Measurements from ENCODE around the gene UROS.

The UROS gene

GRCh38 chr10:125783957-125784356 is 39.1 kb downstream of the UROS start:
- H3K9me3 ChIP-seq (ENCODE audit: insufficient read depth, low read length, severe bottlenecking), result no peaks in the 10 kb centered on the region
- no peaks in the 10 kb centered on the region for H3K27me3 ChIP-seq (ENCODE audit: insufficient read depth, low read length, poor library complexity)
- no peak overlapping the region for H3K4me2 ChIP-seq (ENCODE audit: insufficient read depth, low read length)
- H4K20me1 ChIP-seq (ENCODE audit: insufficient read depth, low read length), result no peaks in the 10 kb centered on the region
- no peak overlapping the region for H3K27ac ChIP-seq (ENCODE audit: low read length)
- H3K36me3 ChIP-seq (ENCODE audit: insufficient read depth, low read length), result peaks cover 10% of the 10 kb centered on the region
- no peak for TF ChIP-seq EZH2 (IDR thresholded peaks at IDR 0.05; ENCODE audit: borderline replicate concordance, low read depth, low read length, severe bottlenecking)
- TF ChIP-seq CTCF (IDR thresholded peaks at IDR 0.05; ENCODE audit: borderline replicate concordance, extremely low read depth, low read length, poor library complexity, severe bottlenecking), result no peak
- no peak overlapping the region for H2AFZ ChIP-seq (ENCODE audit: low read depth, low read length)
- no peaks in the 10 kb centered on the region for H3K4me1 ChIP-seq (ENCODE audit: insufficient read depth, low read length)
- no peak for ATAC-seq (ENCODE audit: insufficient read depth, low read depth)
- H3K79me2 ChIP-seq (ENCODE audit: insufficient read depth, low read length), result no peaks in the 10 kb centered on the region
- H3K4me3 ChIP-seq (ENCODE audit: low read depth in 1 of 2, low read length in 2 of 2), result no peak overlapping the region
- no peak for DNase-seq
- H3K9ac ChIP-seq (ENCODE audit: low read depth, low read length), result no peak overlapping the region

GRCh38 chr10:125783408-125783807 is 39.6 kb downstream of the UROS start:
- ATAC-seq (ENCODE audit: insufficient read depth, low read depth) (no peak), DNase-seq (no peak)
- H3K79me2 ChIP-seq (ENCODE audit: insufficient read depth, low read length), result no peaks in the 10 kb centered on the region
- no peak for TF ChIP-seq EZH2 (IDR thresholded peaks at IDR 0.05; ENCODE audit: borderline replicate concordance, low read depth, low read length, severe bottlenecking)
- no peak for TF ChIP-seq CTCF (IDR thresholded peaks at IDR 0.05; ENCODE audit: borderline replicate concordance, extremely low read depth, low read length, poor library complexity, severe bottlenecking)
- no peaks in the 10 kb centered on the region for H3K4me1 ChIP-seq (ENCODE audit: insufficient read depth, low read length)
- no peak overlapping the region for H3K9ac ChIP-seq (ENCODE audit: low read depth, low read length)
- 0 out of 2 replicates have a peak, but pooled peaks cover 5% of the 10 kb centered on the region for H3K36me3 ChIP-seq (ENCODE audit: insufficient read depth, low read length)
- H3K4me3 ChIP-seq (ENCODE audit: low read depth in 1 of 2, low read length in 2 of 2), result no peak overlapping the region
- H3K27ac ChIP-seq (ENCODE audit: low read length), result no peak overlapping the region
- H2AFZ ChIP-seq (ENCODE audit: low read depth, low read length), result no peak overlapping the region
- no peaks in the 10 kb centered on the region for H4K20me1 ChIP-seq (ENCODE audit: insufficient read depth, low read length)
- H3K9me3 ChIP-seq (ENCODE audit: insufficient read depth, low read length, severe bottlenecking), result no peaks in the 10 kb centered on the region
- H3K27me3 ChIP-seq (ENCODE audit: insufficient read depth, low read length, poor library complexity), result no peaks in the 10 kb centered on the region
- no peak overlapping the region for H3K4me2 ChIP-seq (ENCODE audit: insufficient read depth, low read length)

- H3K9ac ChIP-seq (ENCODE audit: low read depth, low read length), result no peak overlapping the region
- H3K4me1 ChIP-seq (ENCODE audit: insufficient read depth, low read length), result no peaks in the 10 kb centered on the region
- no peak overlapping the region for H3K27ac ChIP-seq (ENCODE audit: low read length)
- H4K20me1 ChIP-seq (ENCODE audit: insufficient read depth, low read length), result no peaks in the 10 kb centered on the region
- no peak overlapping the region for H2AFZ ChIP-seq (ENCODE audit: low read depth, low read length)
- DNase-seq (no peak), ATAC-seq (ENCODE audit: insufficient read depth, low read depth) (no peak)
- H3K9me3 ChIP-seq (ENCODE audit: insufficient read depth, low read length, severe bottlenecking), result no peaks in the 10 kb centered on the region
- H3K79me2 ChIP-seq (ENCODE audit: insufficient read depth, low read length), result no peaks in the 10 kb centered on the region
- TF ChIP-seq EZH2 (IDR thresholded peaks at IDR 0.05; ENCODE audit: borderline replicate concordance, low read depth, low read length, severe bottlenecking) (no peak), CTCF (IDR thresholded peaks at IDR 0.05; ENCODE audit: borderline replicate concordance, extremely low read depth, low read length, poor library complexity, severe bottlenecking) (no peak)
- no peaks in the 10 kb centered on the region for H3K27me3 ChIP-seq (ENCODE audit: insufficient read depth, low read length, poor library complexity)
- H3K36me3 ChIP-seq (ENCODE audit: insufficient read depth, low read length), result no peaks in the 10 kb centered on the region
- no peak overlapping the region for H3K4me3 ChIP-seq (ENCODE audit: low read depth in 1 of 2, low read length in 2 of 2)
- H3K4me2 ChIP-seq (ENCODE audit: insufficient read depth, low read length), result no peak overlapping the region
Measured at GRCh38 chr10:125782616-125783015, 40.4 kb downstream of the UROS start.

- no peaks in the 10 kb centered on the region for H3K36me3 ChIP-seq (ENCODE audit: insufficient read depth, low read length)
- no peak overlapping the region for H3K27ac ChIP-seq (ENCODE audit: low read length)
- no peaks in the 10 kb centered on the region for H4K20me1 ChIP-seq (ENCODE audit: insufficient read depth, low read length)
- H2AFZ ChIP-seq (ENCODE audit: low read depth, low read length), result no peak overlapping the region
- no peaks in the 10 kb centered on the region for H3K9me3 ChIP-seq (ENCODE audit: insufficient read depth, low read length, severe bottlenecking)
- H3K4me1 ChIP-seq (ENCODE audit: insufficient read depth, low read length), result no peaks in the 10 kb centered on the region
- H3K27me3 ChIP-seq (ENCODE audit: insufficient read depth, low read length, poor library complexity), result no peaks in the 10 kb centered on the region
- TF ChIP-seq EZH2 (IDR thresholded peaks at IDR 0.05; ENCODE audit: borderline replicate concordance, low read depth, low read length, severe bottlenecking) (no peak), CTCF (IDR thresholded peaks at IDR 0.05; ENCODE audit: borderline replicate concordance, extremely low read depth, low read length, poor library complexity, severe bottlenecking) (no peak)
- no peak overlapping the region for H3K9ac ChIP-seq (ENCODE audit: low read depth, low read length)
- no peak overlapping the region for H3K4me3 ChIP-seq (ENCODE audit: low read depth in 1 of 2, low read length in 2 of 2)
- DNase-seq (no peak), ATAC-seq (ENCODE audit: insufficient read depth, low read depth) (no peak)
- H3K4me2 ChIP-seq (ENCODE audit: insufficient read depth, low read length), result no peak overlapping the region
- H3K79me2 ChIP-seq (ENCODE audit: insufficient read depth, low read length), result no peaks in the 10 kb centered on the region
Measured at GRCh38 chr10:125782054-125782453, 41.0 kb downstream of the UROS start.
